Non-pigmented ciliary epithelial cell (primary cell): ENCODE measurements around the gene FZD2.

Source experiments
- DNase-seq: peaks from one replicate; pipeline ENCODE4 v3.0.0-alpha.2; 2010; ENCODE audit warnings: low read depth

FZD2 gene

GRCh38 chr17:44607836-44608690 lies 50.8 kb downstream of the FZD2 start:
- no peak for DNase-seq

- DNase-seq = no peak
These were observed 51.6 kb downstream of the FZD2 start for GRCh38 chr17:44608727-44609435.

GRCh38 chr17:44610331-44610730 lies 53.0 kb downstream of the FZD2 start:
- no peak for DNase-seq
